Neuronal stem cell (in vitro differentiated cells): Measurements from ENCODE around the gene NRCAM.

Experiments used
- DNase-seq: peaks from one replicate; pipeline ENCODE4 v3.0.0-alpha.2; 2013; ENCODE audit warnings: low spot score
- H2AFZ ChIP-seq: one replicate; pipeline ENCODE4 v1.6.1; 2013; ENCODE audit warnings: mild to moderate bottlenecking, low read length, inconsistent platforms
- H2AK5ac ChIP-seq: 2 replicates; pipeline ENCODE4 v1.6.1; 2013; ENCODE audit warnings: low read depth, mild to moderate bottlenecking, inconsistent platforms, low read length, moderate library complexity, mixed read lengths
- H2BK120ac ChIP-seq: 2 replicates; pipeline ENCODE4 v1.6.1; 2013; ENCODE audit warnings: low read depth, mild to moderate bottlenecking, inconsistent platforms, low read length, moderate library complexity, mixed read lengths
- H2BK12ac ChIP-seq: one replicate; pipeline ENCODE4 v1.6.1; 2013; ENCODE audit warnings: low read length, inconsistent platforms
- H2BK15ac ChIP-seq: 2 replicates; pipeline ENCODE4 v1.6.1; 2013; ENCODE audit warnings: mild to moderate bottlenecking, low read length, inconsistent platforms, mixed read lengths
- H2BK5ac ChIP-seq: one replicate; pipeline ENCODE4 v1.6.1; 2013; ENCODE audit warnings: inconsistent platforms, mild to moderate bottlenecking, low read length, moderate library complexity
- H3K14ac ChIP-seq: one replicate; pipeline ENCODE4 v1.6.1; 2013; ENCODE audit warnings: low read length, inconsistent platforms
- H3K18ac ChIP-seq: 2 replicates; pipeline ENCODE4 v1.6.1; 2013; ENCODE audit warnings: low read length, inconsistent platforms
- H3K23ac ChIP-seq: 2 replicates; pipeline ENCODE4 v1.6.1; 2013; ENCODE audit warnings: low read depth, mild to moderate bottlenecking, mixed read lengths, low read length, inconsistent platforms; ENCODE audit not compliant: poor library complexity
- H3K27ac ChIP-seq: replicated peaks from 3 replicates; pipeline ENCODE4 v1.5.1; 2013; ENCODE audit warnings: low read length, inconsistent platforms
- H3K27me3 ChIP-seq, 3 experiments: 2 replicates each; pipeline ENCODE4 v1.6.1; 2013; ENCODE audit warnings: low read length in 3 of 3, mild to moderate bottlenecking in 2 of 3, inconsistent platforms in 1 of 3, low read depth in 1 of 3, mixed read lengths in 1 of 3, moderate library complexity in 1 of 3; ENCODE audit not compliant: control insufficient read depth in 3 of 3, insufficient read depth in 3 of 3
- H3K36me3 ChIP-seq, 2 donors: replicated peaks in 1 of 2; 2 replicates each; pipeline ENCODE4 v1.6.1; 2013; ENCODE audit warnings: low read length in 2 of 2; ENCODE audit not compliant: control insufficient read depth in 2 of 2, insufficient read depth in 2 of 2
- H3K4ac ChIP-seq: 2 replicates; pipeline ENCODE4 v1.6.1; 2013; ENCODE audit warnings: inconsistent platforms, mild to moderate bottlenecking, low read length, moderate library complexity
- H3K4me1 ChIP-seq, 2 donors: 1 replicate in 1 of 2; 2 replicates in 1 of 2; pipeline ENCODE4 v1.6.1; 2013; ENCODE audit warnings: low read length in 2 of 2, low read depth in 1 of 2; ENCODE audit not compliant: control insufficient read depth in 2 of 2, insufficient read depth in 1 of 2
- H3K4me2 ChIP-seq: one replicate; pipeline ENCODE4 v1.6.1; 2013; ENCODE audit warnings: mild to moderate bottlenecking, low read length, inconsistent platforms; ENCODE audit not compliant: insufficient read depth, poor library complexity, severe bottlenecking
- H3K4me3 ChIP-seq, 2 donors: 2 replicates each; pipeline ENCODE4 v1.5.1; 2013; ENCODE audit warnings: low read length in 2 of 2, mild to moderate bottlenecking in 2 of 2, inconsistent platforms in 1 of 2, moderate library complexity in 1 of 2
- H3K79me1 ChIP-seq: one replicate; pipeline ENCODE4 v1.6.1; 2013; ENCODE audit warnings: low read depth, mild to moderate bottlenecking, inconsistent platforms, low read length, moderate library complexity
- H3K9ac ChIP-seq: one replicate; pipeline ENCODE4 v1.6.1; 2013; ENCODE audit warnings: mild to moderate bottlenecking, low read depth, low read length, inconsistent platforms; ENCODE audit not compliant: poor library complexity
- H3K9me3 ChIP-seq, 2 donors: replicated peaks in 1 of 2; 2 replicates each; pipeline versions ENCODE3 to v1.6.1; 2013; ENCODE audit warnings: low read length in 2 of 2, mild to moderate bottlenecking in 2 of 2, inconsistent platforms in 1 of 2, low read depth in 1 of 2, mixed read lengths in 1 of 2, moderate library complexity in 1 of 2; ENCODE audit not compliant: control insufficient read depth in 2 of 2, insufficient read depth in 1 of 2
- H4K8ac ChIP-seq: one replicate; pipeline ENCODE4 v1.6.1; 2013; ENCODE audit warnings: low read depth, mild to moderate bottlenecking, inconsistent platforms, low read length, moderate library complexity
- H4K91ac ChIP-seq: one replicate; pipeline ENCODE4 v1.6.1; 2013; ENCODE audit warnings: low read length, low read depth, mild to moderate bottlenecking, inconsistent platforms; ENCODE audit not compliant: poor library complexity
- WGBS, 2 donors: extraction: QIAGEN DNeasy Blood & Tissue Kit; methylation state at CpG; one replicate each; pipeline ENCODE4 v1.1.7; 2013; ENCODE audit warnings: missing lambda C conversion rate in 2 of 2, mixed read lengths in 1 of 2; ENCODE audit not compliant: insufficient read length in 2 of 2, insufficient replicate concordance in 1 of 2; ENCODE audit errors: extremely low coverage in 2 of 2; 5-methylcytosine and 5-hydroxymethylcytosine counted together

The NRCAM gene

GRCh38 chr7:108197371-108198091 is 258.7 kb downstream of the NRCAM start:
- Histone ChIP-seq H3K27me3 (no peaks in the 10 kb centered on the region), H3K36me3 (peaks cover 6 to 20% of the 10 kb centered on the region in 2 donors), H2BK15ac (no peak overlapping the region), H2AFZ (no peak overlapping the region), H3K27ac (no peak overlapping the region), H3K4me3 (no peak overlapping the region), H3K9me3 (peaks cover 0 to 7% of the 10 kb centered on the region in 2 donors), H3K23ac (no peak overlapping the region), H4K91ac (no peak overlapping the region), H2BK12ac (no peak overlapping the region), H2AK5ac (no peak overlapping the region), H3K9ac (no peak overlapping the region), H3K4ac (no peak overlapping the region), H3K18ac (no peak overlapping the region), H3K4me2 (no peak overlapping the region), H4K8ac (no peak overlapping the region), H3K4me1 (peaks cover 0 to under 1% of the 10 kb centered on the region in 2 donors), H3K79me1 (no peaks in the 10 kb centered on the region), H3K14ac (no peak overlapping the region), H2BK5ac (no peak overlapping the region), H2BK120ac (no peak overlapping the region)
- no CpG with 5 or more reads among the region's 3 CpGs for WGBS, 2 donors
- no peak for DNase-seq

- no peak overlapping the region for H3K4me3 ChIP-seq
- no peak overlapping the region for H4K91ac ChIP-seq
- H3K4ac ChIP-seq = no peak overlapping the region
- H2BK15ac ChIP-seq = no peak overlapping the region
- H2AFZ ChIP-seq = no peak overlapping the region
- peaks cover 12 to 30% of the 10 kb centered on the region in 2 donors for H3K36me3 ChIP-seq
- WGBS, 2 donors = no CpG with 5 or more reads among the region's 1 CpG
- no peak overlapping the region for H2BK120ac ChIP-seq
- H3K9me3 ChIP-seq = peaks cover 2 to 12% of the 10 kb centered on the region in 2 donors
- H4K8ac ChIP-seq = no peak overlapping the region
- H3K9ac ChIP-seq = no peak overlapping the region
- H2BK12ac ChIP-seq = no peak overlapping the region
- H2BK5ac ChIP-seq = no peak overlapping the region
- no peak overlapping the region for H3K14ac ChIP-seq
- no peak overlapping the region for H2AK5ac ChIP-seq
- no peaks in the 10 kb centered on the region for H3K27me3 ChIP-seq
- no peaks in the 10 kb centered on the region for H3K79me1 ChIP-seq
- H3K4me1 ChIP-seq = no peaks in the 10 kb centered on the region
- no peak overlapping the region for H3K27ac ChIP-seq
- H3K18ac ChIP-seq = no peak overlapping the region
- no peak overlapping the region for H3K4me2 ChIP-seq
- DNase-seq = no peak
- H3K23ac ChIP-seq = no peak overlapping the region
Measured at GRCh38 chr7:108196004-108196403, 260.2 kb downstream of the NRCAM start.

GRCh38 chr7:108193594-108194498 is 262.4 kb downstream of the NRCAM start:
- H3K4me3 ChIP-seq = no peak overlapping the region
- H2BK15ac ChIP-seq = no peak overlapping the region
- H2BK120ac ChIP-seq = no peak overlapping the region
- H3K27me3 ChIP-seq = no peaks in the 10 kb centered on the region
- H3K23ac ChIP-seq = no peak overlapping the region
- H3K18ac ChIP-seq = no peak overlapping the region
- no peak overlapping the region for H2AK5ac ChIP-seq
- no peak overlapping the region for H4K91ac ChIP-seq
- H3K36me3 ChIP-seq = peaks cover 14 to 41% of the 10 kb centered on the region in 2 donors
- H3K79me1 ChIP-seq = no peaks in the 10 kb centered on the region
- H3K4ac ChIP-seq = no peak overlapping the region
- peaks cover 2 to 14% of the 10 kb centered on the region in 2 donors for H3K9me3 ChIP-seq
- no peak overlapping the region for H3K14ac ChIP-seq
- no peak overlapping the region for H2BK5ac ChIP-seq
- H4K8ac ChIP-seq = no peak overlapping the region
- no peak overlapping the region for H3K4me2 ChIP-seq
- no CpG with 5 or more reads among the region's 9 CpGs for WGBS, 2 donors
- no peak for DNase-seq
- H3K4me1 ChIP-seq = no peaks in the 10 kb centered on the region
- no peak overlapping the region for H3K27ac ChIP-seq
- H2BK12ac ChIP-seq = no peak overlapping the region
- H2AFZ ChIP-seq = no peak overlapping the region
- no peak overlapping the region for H3K9ac ChIP-seq

GRCh38 chr7:108190891-108191290 is 265.3 kb downstream of the NRCAM start:
- Histone ChIP-seq H3K14ac (no peak overlapping the region), H3K9ac (no peak overlapping the region), H2BK120ac (no peak overlapping the region), H3K79me1 (no peaks in the 10 kb centered on the region), H3K36me3 (peaks cover 20 to 47% of the 10 kb centered on the region in 2 donors), H2AFZ (no peak overlapping the region), H2BK15ac (no peak overlapping the region), H2BK12ac (no peak overlapping the region), H3K18ac (no peak overlapping the region), H2AK5ac (no peak overlapping the region), H3K4ac (no peak overlapping the region), H3K4me2 (no peak overlapping the region), H3K27ac (no peak overlapping the region), H3K27me3 (no peaks in the 10 kb centered on the region), H2BK5ac (no peak overlapping the region), H3K4me3 (no peak overlapping the region), H4K91ac (no peak overlapping the region), H3K9me3 (peaks cover 6 to 16% of the 10 kb centered on the region in 2 donors), H4K8ac (no peak overlapping the region), H3K4me1 (no peaks in the 10 kb centered on the region), H3K23ac (no peak overlapping the region)
- DNase-seq = no peak
- no CpG with 5 or more reads among the region's 4 CpGs for WGBS, 2 donors
